B cell (primary cell): ENCODE results near the gene ENO2. TPM values are rescaled to one million over a fixed set of nuclear protein-coding genes. Genes with fewer than 3 reads are reported as not detected.

Experiments
- ATAC-seq: fragments of 200-7000 bp; cut with Tn5 transposase; one replicate; pipeline ENCODE4 v1.10.0; 2021; ENCODE audit warnings: low read depth, mild to moderate bottlenecking, moderate number of reproducible peaks, moderate library complexity
- CTCF ChIA-PET: fragments of 350-600 bp; sonication (Branson Sonifier 250); formaldehyde crosslinking; loops from one replicate; lab custom pipeline; 2021; ENCODE audit warnings: antibody characterized with exemption, inconsistent platforms; lab: Charles Lee
- POLR2A ChIA-PET: fragments of 350-600 bp; sonication (Branson Sonifier 250); formaldehyde crosslinking; loops from one replicate; lab custom pipeline; 2021; ENCODE audit warnings: antibody characterized with exemption; lab: Charles Lee
- DNase-seq: peaks from one replicate; pipeline ENCODE4 v3.0.0; 2013
- H2AFZ ChIP-seq: 2 replicates; pipeline ENCODE4 v1.6.1; 2012; ENCODE audit warnings: mild to moderate bottlenecking, low read depth, low read length; ENCODE audit not compliant: insufficient read depth, poor library complexity, severe bottlenecking
- H3K27ac ChIP-seq, 2 donors: 1 replicate in 1 of 2; 2 replicates in 1 of 2; pipeline ENCODE4 v1.5.1; 2012 to 2013; ENCODE audit warnings: low read length in 2 of 2, mild to moderate bottlenecking in 2 of 2, moderate library complexity in 1 of 2
- H3K27me3 ChIP-seq, 4 experiments: fragments of 200-600 bp in 1 of 4; sonication (generic) in 1 of 4; replicated peaks in 1 of 4; 1 replicate in 2 of 4; 2 replicates in 2 of 4; pipeline versions ENCODE4 v1.6.1 to v1.7.0; 2013 to 2016; ENCODE audit warnings: low read length in 3 of 4, mild to moderate bottlenecking in 2 of 4, mixed read lengths in 1 of 4, moderate library complexity in 1 of 4; ENCODE audit not compliant: insufficient read depth in 4 of 4, control insufficient read depth in 3 of 4; ENCODE audit errors: control extremely low read depth in 1 of 4
- H3K36me3 ChIP-seq, 2 experiments: replicated peaks in 1 of 2; 1 replicate in 1 of 2; 2 replicates in 1 of 2; pipeline versions ENCODE4 v1.6.1 to v1.7.1; 2013; ENCODE audit warnings: low read length in 1 of 2; ENCODE audit not compliant: insufficient read depth in 2 of 2, control insufficient read depth in 1 of 2; ENCODE audit errors: control extremely low read depth in 1 of 2, extremely low read depth in 1 of 2
- H3K4me1 ChIP-seq, 2 donors: fragments of 200-600 bp in 1 of 2; sonication (generic) in 1 of 2; 1 replicate in 1 of 2; 2 replicates in 1 of 2; pipeline versions ENCODE4 v1.5.1 to v1.6.1; 2013 to 2017; ENCODE audit warnings: low read length in 2 of 2; ENCODE audit not compliant: control insufficient read depth in 2 of 2, insufficient read depth in 2 of 2
- H3K4me2 ChIP-seq: replicated peaks from 2 replicates; pipeline ENCODE3; 2012; ENCODE audit warnings: mild to moderate bottlenecking, low read depth, low read length; ENCODE audit not compliant: poor library complexity, severe bottlenecking
- H3K4me3 ChIP-seq, 5 experiments: fragments of 200-600 bp in 1 of 5; sonication (generic) in 1 of 5; 1 replicate in 3 of 5; 2 replicates in 2 of 5; pipeline versions ENCODE4 v1.5.1 to v1.7.0; 2011 to 2016; ENCODE audit warnings: low read length in 4 of 5, mild to moderate bottlenecking in 4 of 5, low read depth in 2 of 5, control low read depth in 1 of 5, moderate library complexity in 1 of 5; ENCODE audit not compliant: insufficient read depth in 1 of 5; ENCODE audit errors: control extremely low read depth in 1 of 5, extremely low read depth in 1 of 5
- H3K79me2 ChIP-seq: fragments of 200-600 bp; sonication (generic); one replicate; pipeline ENCODE4 v1.6.0; 2016; ENCODE audit warnings: low read length; ENCODE audit not compliant: control insufficient read depth, insufficient read depth
- H3K9ac ChIP-seq: fragments of 200-600 bp; sonication (generic); 2 replicates; pipeline ENCODE4 v1.6.1; 2017; ENCODE audit warnings: mild to moderate bottlenecking, low read length, moderate library complexity
- H3K9me3 ChIP-seq, 3 donors: one replicate each; pipeline versions ENCODE4 v1.6.1 to v1.7.1; 2013; ENCODE audit warnings: low read length in 2 of 3; ENCODE audit not compliant: control insufficient read depth in 2 of 3, insufficient read depth in 1 of 3; ENCODE audit errors: control extremely low read depth in 1 of 3
- H4K20me1 ChIP-seq: 2 replicates; pipeline ENCODE4 v1.6.0; 2012; ENCODE audit warnings: mild to moderate bottlenecking, low read length; ENCODE audit not compliant: insufficient read depth, control insufficient read depth, poor library complexity, severe bottlenecking
- H3K27ac Mint-ChIP-seq: one replicate; pipeline ENCODE4 v1.8.0; 2021; ENCODE audit warnings: mixed read lengths
- H3K27me3 Mint-ChIP-seq: one replicate; pipeline ENCODE4 v1.8.0; 2021; ENCODE audit warnings: mixed read lengths
- H3K4me1 Mint-ChIP-seq: one replicate; pipeline ENCODE4 v1.8.0; 2021; ENCODE audit warnings: mixed read lengths
- H3K4me3 Mint-ChIP-seq: one replicate; pipeline ENCODE4 v1.8.0; 2021; ENCODE audit warnings: mixed read lengths
- H3K9me3 Mint-ChIP-seq: one replicate; pipeline ENCODE4 v1.8.0; 2022; ENCODE audit warnings: mixed read lengths; ENCODE audit not compliant: insufficient read depth
- EZH2 ChIP-seq: IDR thresholded peaks from 2 replicates; pipeline ENCODE4 v1.6.1; 2012; ENCODE audit warnings: borderline replicate concordance, low read depth, mild to moderate bottlenecking, moderate library complexity, low read length; ENCODE audit not compliant: insufficient read depth, poor library complexity, severe bottlenecking
- WGBS: methylation state at CpG from one replicate; pipeline ENCODE4 v1.1.5; 2013; ENCODE audit warnings: missing lambda C conversion rate; ENCODE audit not compliant: insufficient coverage; 5-methylcytosine and 5-hydroxymethylcytosine counted together
- intact Hi-C: fragments of 100-400 bp; cut with micrococcal nuclease; formaldehyde crosslinking; loops from one replicate; pipeline ENCODE4 v1.10.0; 2022
- polyA plus RNA-seq: library from polyadenylated mRNA; depleted of rRNA; stranded (reverse); fragments of >200 nt; gene quantifications from 2 replicates; pipeline ENCODE4 v1.2.3, GENCODE V29; 2012
- total RNA-seq, 2 donors: library from RNA; stranded (reverse); fragments of 120-200 nt in 1 of 2; gene quantifications; 1 replicate in 1 of 2; 2 replicates in 1 of 2; pipeline versions ENCODE4 v1.2.3 to v1.2.4, GENCODE V29; 2013 to 2022
- TF ChIP-seq, protein P1 (sequence below): fragments of 200-600 bp; IDR thresholded peaks from one replicate; pipeline ENCODE4 v1.8.0; 2022; ENCODE audit warnings: antibody characterized with exemption, mild to moderate bottlenecking

ENO2 gene
- total and polyA plus RNA-seq, 2 donors (not counting 1 experiment from before 2014, with no cell fraction given), result 42.5 to 55.3 TPM

DNA sequence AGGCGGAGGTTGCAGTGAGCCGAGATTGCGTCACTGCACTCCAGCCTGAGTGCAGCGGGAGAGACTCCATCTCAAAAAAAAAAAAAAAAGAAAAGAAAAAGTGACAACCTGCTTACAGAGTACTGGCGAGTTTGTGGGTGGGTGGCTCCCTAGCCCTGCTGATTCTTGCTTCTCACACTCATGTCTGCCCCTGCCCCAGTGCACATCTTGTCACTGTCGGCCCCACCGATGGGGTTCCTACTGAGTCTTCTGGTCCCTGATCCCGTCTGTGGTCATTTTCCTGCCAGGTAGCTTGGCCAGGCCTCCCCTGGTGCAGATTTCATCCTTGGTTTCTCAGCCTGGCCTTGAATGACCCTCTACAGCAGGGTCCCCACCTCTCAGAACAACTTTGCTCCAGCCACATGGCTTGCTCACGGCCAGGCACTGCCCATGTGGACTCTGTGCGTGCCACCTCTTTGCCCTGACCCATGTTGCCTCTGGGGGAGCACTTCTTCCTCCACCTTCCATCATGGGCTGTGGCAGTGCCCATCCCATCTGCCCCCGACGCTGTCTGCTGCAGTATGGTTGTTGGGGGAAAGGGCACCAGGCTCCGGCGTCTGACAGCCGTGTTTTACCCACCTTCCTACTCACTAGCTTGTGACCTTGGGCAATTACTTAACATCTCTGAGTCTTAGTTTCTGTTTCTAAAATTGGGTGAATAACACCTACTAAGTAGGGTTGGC, 34.7 kb downstream of the ENO2 start:
- Histone ChIP-seq H4K20me1 (peaks cover 30% of the 10 kb centered on the region), H3K4me3 (peak overlapping the region in 4 of 5 experiments; percentile 1 to 41 (median 9)), H3K36me3 (peaks cover 0 to 29% of the 10 kb centered on the region in 2 experiments), H3K79me2 (peaks cover 54% of the 10 kb centered on the region), H2AFZ (peak overlapping the region; percentile 67), H3K9me3 (no peaks in the 10 kb centered on the region), H3K27me3 (no peaks in the 10 kb centered on the region), H3K27ac (peak overlapping the region; percentile 84 to 99), H3K9ac (peak overlapping the region; percentile 38), H3K4me1 (peaks cover 66 to 76% of the 10 kb centered on the region in 2 donors), H3K4me2 (peak overlapping the region; percentile 62)
- intact Hi-C loops, result loop anchor here (10.0 kb wide), 1 partner anchor 314 kb away; the partner anchor contains the start of gene LPAR5
- CTCF ChIA-PET, result interaction anchor here (0.7 to 16.6 kb wide), 9 partner anchors 9 to 144 kb away, joined by 3 to 944 read pairs (median 5); partner anchors contain the start of gene SPSB2
- peak; percentile 64 for DNase-seq
- ATAC-seq, result peak; percentile 0
- H3K27ac Mint-ChIP-seq, result peak overlapping the region; percentile 84
- no peaks in the 10 kb centered on the region for H3K27me3 Mint-ChIP-seq
- TF ChIP-seq, protein P1, sequence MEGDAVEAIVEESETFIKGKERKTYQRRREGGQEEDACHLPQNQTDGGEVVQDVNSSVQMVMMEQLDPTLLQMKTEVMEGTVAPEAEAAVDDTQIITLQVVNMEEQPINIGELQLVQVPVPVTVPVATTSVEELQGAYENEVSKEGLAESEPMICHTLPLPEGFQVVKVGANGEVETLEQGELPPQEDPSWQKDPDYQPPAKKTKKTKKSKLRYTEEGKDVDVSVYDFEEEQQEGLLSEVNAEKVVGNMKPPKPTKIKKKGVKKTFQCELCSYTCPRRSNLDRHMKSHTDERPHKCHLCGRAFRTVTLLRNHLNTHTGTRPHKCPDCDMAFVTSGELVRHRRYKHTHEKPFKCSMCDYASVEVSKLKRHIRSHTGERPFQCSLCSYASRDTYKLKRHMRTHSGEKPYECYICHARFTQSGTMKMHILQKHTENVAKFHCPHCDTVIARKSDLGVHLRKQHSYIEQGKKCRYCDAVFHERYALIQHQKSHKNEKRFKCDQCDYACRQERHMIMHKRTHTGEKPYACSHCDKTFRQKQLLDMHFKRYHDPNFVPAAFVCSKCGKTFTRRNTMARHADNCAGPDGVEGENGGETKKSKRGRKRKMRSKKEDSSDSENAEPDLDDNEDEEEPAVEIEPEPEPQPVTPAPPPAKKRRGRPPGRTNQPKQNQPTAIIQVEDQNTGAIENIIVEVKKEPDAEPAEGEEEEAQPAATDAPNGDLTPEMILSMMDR, result peak; percentile 39
- no peak for TF ChIP-seq EZH2
- peak overlapping the region; percentile 57 for H3K4me3 Mint-ChIP-seq
- POLR2A ChIA-PET, result interaction anchor here (0.7 to 18.5 kb wide), 6 partner anchors 5 to 260 kb away, joined by 3 to 662 read pairs (median 6); partner anchors contain the start of genes C12orf57, PTPN6, RNU7-1 and ZNF384
- no peaks in the 10 kb centered on the region for H3K9me3 Mint-ChIP-seq
- WGBS, result 87% methylated on average over 6 of the region's 15 CpGs
- peaks cover 85% of the 10 kb centered on the region for H3K4me1 Mint-ChIP-seq

DNA sequence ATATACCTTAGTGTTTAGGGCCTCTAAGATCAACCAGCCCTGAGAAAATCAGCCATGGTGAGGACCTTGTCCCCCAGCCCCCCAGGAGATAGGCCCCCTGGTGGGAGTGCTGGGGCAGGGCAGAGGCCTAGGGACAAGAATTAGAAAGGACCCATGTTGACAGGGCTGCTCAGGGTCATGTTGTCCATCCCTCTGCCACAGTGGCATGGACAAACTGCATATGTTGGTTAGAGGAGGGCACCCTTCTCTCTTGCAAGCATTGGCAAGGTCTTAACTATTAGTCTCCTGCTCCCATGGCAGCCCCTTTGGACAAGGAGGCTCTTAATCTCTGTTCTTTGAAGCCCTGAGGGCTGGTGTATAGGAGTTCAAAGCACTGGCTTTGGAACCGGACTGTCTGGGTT, 36.0 kb downstream of the ENO2 start:
- Mint-ChIP-seq H3K9me3 (no peaks in the 10 kb centered on the region), H3K4me1 (peaks cover 86% of the 10 kb centered on the region), H3K4me3 (peak overlapping the region; percentile 98), H3K27ac (peak overlapping the region; percentile 98), H3K27me3 (no peaks in the 10 kb centered on the region)
- H3K9me3 ChIP-seq, result no peaks in the 10 kb centered on the region
- no CpG with 5 or more reads among the region's 1 CpG for WGBS
- ATAC-seq, result no peak
- intact Hi-C loops, result no loop called here
- H3K4me2 ChIP-seq, result peak overlapping the region; percentile 92
- CTCF ChIA-PET, result interaction anchor here (1.1 to 16.6 kb wide), 6 partner anchors 7 to 81 kb away, joined by 3 to 944 read pairs (median 6); partner anchors contain the start of genes C12orf57, RNU7-1 and SPSB2
- peaks cover 64% of the 10 kb centered on the region for H3K79me2 ChIP-seq
- peak overlapping the region in 4 of 5 experiments; percentile 88 to 98 (median 95) for H3K4me3 ChIP-seq
- peak overlapping the region; percentile 84 to 99 for H3K27ac ChIP-seq
- H2AFZ ChIP-seq, result peak overlapping the region; percentile 53
- H3K4me1 ChIP-seq, result peaks cover 71 to 76% of the 10 kb centered on the region in 2 donors
- no peaks in the 10 kb centered on the region for H3K27me3 ChIP-seq
- peaks cover 0 to 39% of the 10 kb centered on the region in 2 experiments for H3K36me3 ChIP-seq
- TF ChIP-seq, protein P1, result peak; percentile 31
- no peak for TF ChIP-seq EZH2
- peak overlapping the region; percentile 95 for H3K9ac ChIP-seq
- H4K20me1 ChIP-seq, result peaks cover 44% of the 10 kb centered on the region
- peak; percentile 45 for DNase-seq
- POLR2A ChIA-PET, result interaction anchor here (0.6 to 18.5 kb wide), 5 partner anchors 6 to 287 kb away, joined by 3 to 662 read pairs (median 10); partner anchors contain the start of genes C12orf57, LPCAT3, PTPN6 and RNU7-1
